IMR-90 (cell line): ENCODE data around the gene SLC7A9. TPM values are rescaled to one million over a fixed set of nuclear protein-coding genes. Genes with fewer than 3 reads are reported as not detected.

Experiments used
- ATAC-seq: fragments of 200-7000 bp; cut with Tn5 transposase; 2 replicates; pipeline ENCODE4 v1.9.1; 2020; ENCODE audit warnings: low read depth, mild to moderate bottlenecking, moderate library complexity
- BruUV-seq: library from RNA; stranded (reverse); fragments of 400-500 nt; replicated peaks from 2 replicates; lab custom pipeline; 2021; lab: Mats Ljungman, UMichigan
- CTCF ChIA-PET: fragments of 300-600 bp; formaldehyde crosslinking; extraction: SDS; loops from one replicate; lab custom pipeline; 2021; ENCODE audit warnings: antibody characterized with exemption; lab: Yijun Ruan, JAX
- POLR2A ChIA-PET: fragments of 300-600 bp; sonication (Branson Sonifier 250); formaldehyde crosslinking; loops from one replicate; lab custom pipeline; 2022; ENCODE audit warnings: antibody characterized with exemption; ENCODE audit not compliant: unreplicated experiment; lab: Charles Lee
- DNase-seq: peaks from one replicate; pipeline ENCODE4 v3.0.0; 2013
- H2AFZ ChIP-seq: replicated peaks from 2 replicates; pipeline ENCODE3; 2013; ENCODE audit warnings: low read length, mild to moderate bottlenecking; ENCODE audit not compliant: poor library complexity
- H2AK5ac ChIP-seq: 2 replicates; pipeline ENCODE4 v1.6.1; 2013; ENCODE audit warnings: low read depth, low read length, inconsistent platforms
- H2AK9ac ChIP-seq: replicated peaks from 2 replicates; pipeline ENCODE3; 2013; ENCODE audit warnings: mild to moderate bottlenecking, low read depth, low read length, moderate library complexity; ENCODE audit not compliant: poor library complexity
- H2BK120ac ChIP-seq: 2 replicates; pipeline ENCODE4 v1.6.1; 2013; ENCODE audit warnings: low read depth, low read length, inconsistent platforms
- H2BK15ac ChIP-seq: 3 replicates; pipeline ENCODE4 v1.6.1; 2013; ENCODE audit warnings: low read depth, low read length, inconsistent platforms
- H2BK20ac ChIP-seq: 2 replicates; pipeline ENCODE4 v1.6.1; 2013; ENCODE audit warnings: low read depth, mild to moderate bottlenecking, inconsistent platforms, low read length, moderate library complexity
- H2BK5ac ChIP-seq: 2 replicates; pipeline ENCODE4 v1.6.1; 2013; ENCODE audit warnings: mild to moderate bottlenecking, low read depth, low read length, inconsistent platforms; ENCODE audit not compliant: poor library complexity, severe bottlenecking
- H3K14ac ChIP-seq: replicated peaks from 2 replicates; pipeline ENCODE4 v1.6.1; 2013; ENCODE audit warnings: low read depth, low read length, inconsistent platforms
- H3K18ac ChIP-seq: 2 replicates; pipeline ENCODE4 v1.6.1; 2013; ENCODE audit warnings: low read depth, low read length, control low read depth
- H3K23ac ChIP-seq: 2 replicates; pipeline ENCODE4 v1.6.1; 2013; ENCODE audit warnings: low read depth, low read length, inconsistent platforms
- H3K27ac ChIP-seq: 2 replicates; pipeline ENCODE4 v1.5.1; 2013; ENCODE audit warnings: mild to moderate bottlenecking, control low read depth, low read length; ENCODE audit not compliant: insufficient read depth
- H3K27me3 ChIP-seq: 2 replicates; pipeline ENCODE4 v1.6.1; 2013; ENCODE audit warnings: low read length; ENCODE audit not compliant: control insufficient read depth, insufficient read depth
- H3K36me3 ChIP-seq: 2 replicates; pipeline ENCODE4 v1.6.1; 2013; ENCODE audit warnings: low read length, mixed read lengths; ENCODE audit not compliant: control insufficient read depth, insufficient read depth
- H3K4ac ChIP-seq: 2 replicates; pipeline ENCODE4 v1.6.1; 2013; ENCODE audit warnings: low read depth, low read length, inconsistent platforms
- H3K4me1 ChIP-seq: 2 replicates; pipeline ENCODE4 v1.6.1; 2013; ENCODE audit warnings: low read length, mixed read lengths; ENCODE audit not compliant: control insufficient read depth, insufficient read depth
- H3K4me2 ChIP-seq: 2 replicates; pipeline ENCODE4 v1.6.1; 2013; ENCODE audit warnings: low read depth, mild to moderate bottlenecking, control low read depth, low read length, moderate library complexity
- H3K4me3 ChIP-seq: 2 replicates; pipeline ENCODE4 v1.5.1; 2013; ENCODE audit warnings: low read depth, mild to moderate bottlenecking, control low read depth, low read length, moderate library complexity; ENCODE audit not compliant: insufficient read depth
- H3K56ac ChIP-seq: 2 replicates; pipeline ENCODE4 v1.6.1; 2013; ENCODE audit warnings: low read length, inconsistent platforms; ENCODE audit not compliant: insufficient read depth; ENCODE audit errors: extremely low read depth
- H3K79me1 ChIP-seq, 2 experiments: 2 replicates each; pipeline ENCODE4 v1.6.1; 2013; ENCODE audit warnings: low read length in 2 of 2, inconsistent platforms in 1 of 2, low read depth in 1 of 2
- H3K9ac ChIP-seq: 2 replicates; pipeline ENCODE4 v1.6.1; 2013; ENCODE audit warnings: low read depth, low read length, control low read depth
- H3K9me1 ChIP-seq: 2 replicates; pipeline ENCODE4 v1.6.1; 2013; ENCODE audit warnings: low read length, inconsistent platforms; ENCODE audit not compliant: insufficient read depth
- H3K9me3 ChIP-seq: 2 replicates; pipeline ENCODE4 v1.6.1; 2013; ENCODE audit warnings: low read length; ENCODE audit not compliant: control insufficient read depth, insufficient read depth
- H4K20me1 ChIP-seq: 2 replicates; pipeline ENCODE4 v1.6.1; 2013; ENCODE audit warnings: low read length, inconsistent platforms; ENCODE audit not compliant: insufficient read depth
- H4K5ac ChIP-seq: 2 replicates; pipeline ENCODE4 v1.6.1; 2013; ENCODE audit warnings: mild to moderate bottlenecking, low read depth, low read length, control low read depth
- H4K8ac ChIP-seq, 2 experiments: 2 replicates each; pipeline ENCODE4 v1.6.1; 2013; ENCODE audit warnings: low read depth in 2 of 2, low read length in 2 of 2, control low read depth in 1 of 2, inconsistent platforms in 1 of 2
- H4K91ac ChIP-seq: 2 replicates; pipeline ENCODE4 v1.6.1; 2013; ENCODE audit warnings: low read depth, low read length, inconsistent platforms; ENCODE audit not compliant: insufficient read depth
- BHLHE40 ChIP-seq: fragments of 150-350 bp; IDR thresholded peaks from 2 replicates; pipeline ENCODE4 v1.6.1; 2016; ENCODE audit warnings: mild to moderate bottlenecking, low read depth, low read length
- CEBPB ChIP-seq: IDR thresholded peaks from 2 replicates; pipeline ENCODE4 v1.6.1; 2012; ENCODE audit warnings: low read depth, low read length, improper control_type of control experiment
- CHD1 ChIP-seq: IDR thresholded peaks from 2 replicates; pipeline ENCODE4 v1.6.1; 2012; ENCODE audit warnings: low read depth, low read length, improper control_type of control experiment
- CTCF ChIP-seq: conservative IDR thresholded peaks from 2 replicates; pipeline ENCODE4 v1.5.1; 2012; ENCODE audit warnings: mild to moderate bottlenecking, low read depth, low read length, improper control_type of control experiment
- ELK1 ChIP-seq: fragments of 150-350 bp; IDR thresholded peaks from 2 replicates; pipeline ENCODE4 v1.6.1; 2016; ENCODE audit warnings: low read depth, mild to moderate bottlenecking, low read length, moderate library complexity, borderline replicate concordance
- FOS ChIP-seq: fragments of 150-350 bp; IDR thresholded peaks from 2 replicates; pipeline ENCODE4 v1.6.1; 2016; ENCODE audit warnings: low read depth, low read length
- MAFK ChIP-seq: IDR thresholded peaks from 2 replicates; pipeline ENCODE4 v1.6.1; 2012; ENCODE audit warnings: low read depth, low read length, improper control_type of control experiment
- MXI1 ChIP-seq: IDR thresholded peaks from 2 replicates; pipeline ENCODE4 v1.6.1; 2012; ENCODE audit warnings: low read depth, mild to moderate bottlenecking, low read length, moderate library complexity, borderline replicate concordance
- RAD21 ChIP-seq: IDR thresholded peaks from 2 replicates; pipeline ENCODE4 v1.6.1; 2012; ENCODE audit warnings: low read length, improper control_type of control experiment
- USF2 ChIP-seq: fragments of 150-350 bp; IDR thresholded peaks from 2 replicates; pipeline ENCODE4 v1.6.1; 2017; ENCODE audit warnings: mild to moderate bottlenecking, antibody characterized with exemption, low read length, low read depth
- WGBS, 2 experiments: methylation state at CpG; one replicate each; pipeline versions ENCODE4 v1.1.5 to v1.1.7; 2013; ENCODE audit warnings: missing lambda C conversion rate in 2 of 2; ENCODE audit not compliant: insufficient read length in 1 of 2; ENCODE audit errors: extremely low coverage in 2 of 2; 5-methylcytosine and 5-hydroxymethylcytosine counted together
- dilution Hi-C: fragments of 300-500 bp; cut with HindIII; formaldehyde crosslinking; loops from one replicate; pipeline ENCODE4 v1.14.3; 2018; ENCODE audit warnings: low sequenced_read_pairs; ENCODE audit not compliant: unreplicated experiment
- in situ Hi-C: fragments of 300-500 bp; cut with MboI; formaldehyde crosslinking; loops from 3 replicates; pipeline ENCODE4 v1.14.3; 2019; ENCODE audit warnings: low sequenced_read_pairs, inconsistent platforms, mixed read lengths
- intact Hi-C: fragments of 100-400 bp; cut with micrococcal nuclease; formaldehyde crosslinking; loops from 2 replicates; pipeline ENCODE4 v1.10.0; 2022
- polyA plus RNA-seq, 3 experiments: library from polyadenylated mRNA; depleted of rRNA; stranded (reverse); fragments of >200 nt; gene quantifications; 2 replicates each; pipeline ENCODE4 v1.2.3, GENCODE V29; 2012; ENCODE audit warnings: low replicate concordance in 1 of 3
- total RNA-seq: library from RNA; depleted of rRNA; stranded (reverse); fragments of >200 nt; gene quantifications from 2 replicates; pipeline ENCODE4 v1.2.3, GENCODE V29; 2012

SLC7A9 gene
- total and polyA plus RNA-seq, 2 of the 4 experiments (the other 2 are of a cell fraction), result not detected

GRCh38 chr19:32914879-32915660, 45.5 kb upstream of the SLC7A9 start (continued):
- no peak for TF ChIP-seq FOS

GRCh38 chr19:32911467-32911866, 41.9 kb upstream of the SLC7A9 start:
- no TSS peak for BruUV-seq
- ChIA-PET POLR2A (no interaction called here), CTCF (no interaction called here)
- DNase-seq (no peak), ATAC-seq (no peak)
- Histone ChIP-seq H2BK15ac (no peak overlapping the region), H2BK20ac (no peak overlapping the region), H4K20me1 (no peaks in the 10 kb centered on the region), H2BK120ac (no peak overlapping the region), H3K4me2 (no peak overlapping the region), H3K79me1 (no peaks in the 10 kb centered on the region), H4K8ac (no peak overlapping the region), H2AFZ (no peak overlapping the region), H3K36me3 (peaks cover 28% of the 10 kb centered on the region), H4K91ac (no peak overlapping the region), H3K4me1 (no peaks in the 10 kb centered on the region), H3K18ac (no peak overlapping the region), H3K9ac (no peak overlapping the region), H2BK5ac (no peak overlapping the region), H3K56ac (no peak overlapping the region), H2AK9ac (no peak overlapping the region), H4K5ac (no peak overlapping the region), H3K23ac (no peak overlapping the region), H3K9me3 (no peaks in the 10 kb centered on the region), H3K27ac (no peak overlapping the region), H3K9me1 (0 out of 2 replicates have a peak, but pooled peaks cover 2% of the 10 kb centered on the region), H3K4me3 (no peak overlapping the region), H2AK5ac (no peak overlapping the region), H3K14ac (no peak overlapping the region), H3K4ac (no peak overlapping the region), H3K27me3 (no peaks in the 10 kb centered on the region)
- dilution Hi-C loops (no loop called here), intact Hi-C loops (no loop called here), in situ Hi-C loops (no loop called here)
- TF ChIP-seq RAD21, result no peak
- TF ChIP-seq ELK1, result no peak
- no peak for TF ChIP-seq USF2
- TF ChIP-seq CTCF, result no peak
- TF ChIP-seq BHLHE40, result no peak
- no peak for TF ChIP-seq CEBPB
- TF ChIP-seq CHD1, result no peak
- TF ChIP-seq MAFK, result no peak
- no peak for TF ChIP-seq FOS
- TF ChIP-seq MXI1, result no peak
- WGBS, 2 experiments, result no CpG with 5 or more reads among the region's 4 CpGs
